ENCODE measurements around the gene STK32C.
"Not testable (repeated sequence)": the region's sequence is repeated elsewhere in the genome, so short reads cannot be mapped to it uniquely, and the experiment has no call there.

The STK32C gene

DNA sequence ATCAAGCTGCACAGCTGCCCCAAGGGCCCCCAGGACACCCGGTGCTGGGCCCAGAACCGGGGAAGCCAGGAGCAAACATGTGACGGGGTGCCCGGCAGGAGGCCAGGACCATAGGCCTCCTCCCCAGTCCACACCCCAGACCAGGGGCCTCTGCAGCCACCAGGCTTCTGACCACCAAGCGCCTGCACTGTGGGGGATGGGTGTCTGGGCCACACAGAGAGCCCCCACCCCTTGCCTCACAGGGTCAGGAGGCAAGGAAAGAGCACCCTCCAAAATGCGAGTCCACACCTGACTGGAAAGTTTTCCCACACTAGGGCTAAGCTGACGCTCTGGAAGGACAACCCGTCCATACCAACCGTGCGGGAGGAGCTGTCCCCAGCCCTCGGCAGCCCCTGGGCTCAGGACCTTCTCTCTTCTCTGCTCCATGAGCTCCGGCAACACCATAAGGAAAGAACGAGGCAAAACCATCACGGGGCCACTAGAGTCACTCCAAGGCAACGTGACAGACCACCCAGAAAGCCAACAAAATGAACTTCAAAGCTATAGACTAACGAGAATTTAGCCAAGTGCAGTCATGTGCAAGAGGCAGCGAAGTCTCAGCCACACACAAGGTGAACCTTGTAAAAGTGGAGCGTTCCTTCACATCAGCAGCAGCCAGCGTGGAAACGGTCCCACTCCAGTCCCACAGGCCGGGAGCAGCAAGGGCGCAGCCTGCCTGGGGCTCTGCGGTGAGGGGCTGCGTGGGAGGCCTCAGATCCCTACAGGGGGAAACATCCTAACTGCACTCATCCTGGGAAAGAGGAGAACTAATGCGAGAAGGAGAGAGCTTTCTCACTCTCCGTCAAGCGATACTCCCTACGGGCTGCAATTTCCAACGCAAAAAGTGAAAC lies 5.1 kb downstream of the STK32C start:
- no peak for DNase-seq (ENCODE audit: low spot score)
- no peak for FAIRE-seq

DNA sequence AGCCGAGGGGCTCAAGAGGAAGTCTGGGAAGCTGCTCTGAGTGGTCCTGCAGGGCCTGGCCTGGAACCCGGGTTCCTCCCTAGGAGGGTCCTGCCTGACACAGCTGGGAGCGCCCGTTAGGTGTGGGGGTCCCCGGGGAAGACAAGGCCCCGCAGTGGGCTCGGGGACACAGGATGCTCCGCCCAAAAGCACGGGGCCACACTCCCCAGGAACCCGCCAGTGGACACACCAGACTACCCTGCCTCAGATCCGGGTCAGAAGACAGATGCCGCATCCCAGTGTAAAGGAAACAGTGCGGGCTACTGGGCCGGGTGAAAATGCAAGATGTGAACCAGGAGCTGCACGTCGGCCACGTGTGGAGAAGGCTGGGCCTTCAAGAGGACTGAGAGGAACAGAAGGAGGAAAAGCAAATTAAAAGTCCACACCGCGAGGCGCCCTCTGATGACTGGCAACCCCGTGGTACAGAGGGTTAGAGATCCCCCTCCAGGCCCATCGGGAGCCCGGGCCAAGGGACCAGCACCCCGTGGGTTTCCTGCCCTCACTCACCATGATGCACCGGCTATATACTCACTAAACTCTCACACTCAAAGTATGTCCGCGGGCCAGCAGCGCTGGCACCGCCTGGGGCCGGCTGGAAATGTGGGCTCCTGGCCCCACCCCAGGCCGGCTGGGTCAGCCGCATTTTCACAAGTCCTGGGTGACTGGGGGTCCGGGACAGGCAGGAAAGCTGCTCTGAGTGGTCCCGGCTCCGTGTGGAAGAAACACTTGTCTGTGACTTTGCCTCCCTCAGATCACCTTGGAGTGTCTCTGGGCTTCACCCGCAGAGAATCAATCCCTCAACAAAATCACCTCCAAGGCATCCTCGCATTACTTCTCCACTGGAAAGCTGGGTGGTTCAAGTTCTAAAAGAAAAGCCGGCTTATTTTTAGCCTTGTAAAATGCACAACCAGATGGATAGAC lies 6.1 kb downstream of the STK32C start:
- no peak for FAIRE-seq

DNA sequence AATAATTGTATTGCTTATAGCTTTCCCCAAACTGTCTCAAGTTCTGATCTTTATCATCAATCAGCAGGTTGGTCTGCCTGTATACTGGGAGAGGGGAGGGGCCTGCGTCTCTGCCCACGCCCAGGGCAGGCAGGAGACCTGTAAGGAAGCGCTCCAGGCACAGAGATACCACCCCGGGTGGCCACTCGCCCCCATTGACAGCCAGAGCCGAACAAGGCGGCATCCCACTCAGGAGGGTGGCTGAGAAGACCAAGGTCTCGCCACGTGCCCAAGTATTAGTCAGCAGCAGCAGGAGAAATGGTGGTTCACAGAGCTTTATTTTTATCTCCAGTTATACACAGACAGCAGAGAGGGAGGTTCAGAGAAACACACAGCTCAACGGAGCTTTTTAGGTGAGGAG lies 7.2 kb downstream of the STK32C start:
- FAIRE-seq (no peak), DNase-seq (ENCODE audit: low spot score) (no peak)

More for the DNA sequence above, 6.1 kb downstream of the STK32C start:
- DNase-seq (ENCODE audit: low spot score), result no peak

DNA sequence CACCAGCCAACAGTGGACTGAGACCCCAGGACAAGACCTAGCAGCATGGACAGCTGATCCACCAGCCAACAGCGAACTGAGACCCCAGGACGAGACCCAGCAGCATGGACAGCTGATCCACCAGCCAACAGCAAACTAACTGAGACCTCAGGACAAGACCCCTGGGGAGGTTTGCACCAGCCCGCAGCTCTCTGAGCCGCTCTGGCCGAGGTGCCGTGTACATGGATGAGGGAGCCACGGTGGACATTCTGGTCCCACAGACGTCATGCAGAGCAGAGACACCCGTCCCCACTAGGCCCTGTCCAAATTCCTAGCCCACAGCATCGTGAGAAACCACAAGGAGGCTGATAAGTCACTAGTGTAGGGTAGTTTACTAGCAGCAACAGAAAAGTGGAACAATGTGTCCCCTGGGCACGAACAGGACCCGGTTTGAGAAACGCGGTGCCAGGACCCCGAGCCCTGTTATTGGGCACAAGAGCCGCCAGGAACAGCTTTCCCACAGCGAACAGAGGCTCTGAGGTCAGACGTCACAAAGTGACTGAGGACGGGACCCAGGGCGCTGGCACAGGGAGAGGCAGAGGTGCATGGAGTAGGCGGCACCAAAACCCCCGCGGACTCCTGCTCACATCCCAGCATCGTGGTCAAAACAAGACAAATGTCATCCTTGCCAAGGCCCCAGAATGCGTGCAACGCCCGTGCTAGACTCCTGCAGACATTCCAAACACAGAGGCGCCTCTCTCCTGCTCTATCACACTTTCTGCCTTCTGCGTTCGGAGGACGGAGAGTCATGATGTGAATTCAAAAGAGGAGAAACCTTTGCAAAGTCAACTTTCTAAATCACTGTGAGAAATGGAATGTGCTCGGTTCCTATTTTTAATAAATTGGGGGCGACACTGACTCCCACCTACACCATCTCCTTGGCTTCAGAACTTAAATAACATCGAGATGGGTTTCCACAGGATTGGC lies 8.1 kb downstream of the STK32C start:
- FAIRE-seq (no peak), DNase-seq (ENCODE audit: low spot score) (no peak)

DNA sequence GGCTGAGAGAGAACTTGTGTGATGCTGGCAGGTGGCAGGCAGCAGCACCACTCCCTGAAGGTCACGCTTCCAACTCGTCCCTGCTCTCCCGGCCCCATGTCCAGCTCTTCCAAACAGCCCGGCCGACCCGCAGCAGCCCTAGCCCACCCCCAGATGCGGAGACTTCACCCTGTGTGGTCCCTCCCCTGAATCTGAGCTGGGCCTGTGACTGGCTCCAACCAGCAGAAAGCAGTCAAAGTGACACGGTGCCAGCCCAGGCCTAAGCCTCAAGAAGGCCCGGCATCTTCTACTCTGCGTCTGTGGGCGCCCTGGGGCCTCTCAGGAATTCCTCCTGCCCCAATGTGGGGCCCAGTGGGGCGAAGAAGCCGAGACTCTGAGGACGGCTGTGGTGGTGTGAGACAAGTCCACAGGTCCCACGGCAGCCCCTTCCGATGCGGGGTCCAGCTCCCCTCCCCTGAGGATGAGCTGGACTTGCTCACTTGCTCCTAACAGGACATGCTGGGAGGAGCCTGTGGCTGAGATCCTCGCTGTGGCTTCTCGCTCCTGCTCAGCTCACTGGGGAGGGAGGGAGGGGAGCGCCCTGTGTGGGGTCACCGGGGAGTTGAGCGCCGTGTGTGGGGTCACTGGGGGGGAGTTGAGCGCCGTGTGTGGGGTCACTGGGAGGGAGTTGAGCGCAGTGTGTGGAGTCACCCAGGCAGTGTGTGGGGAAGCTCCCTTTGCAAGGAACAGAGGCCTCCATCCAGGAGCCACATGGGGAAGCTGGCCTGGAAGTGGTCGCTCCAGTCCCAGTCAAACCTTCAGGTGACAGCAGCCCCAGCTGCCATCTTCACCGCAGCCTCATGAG lies 9.5 kb downstream of the STK32C start:
- DNase-seq (ENCODE audit: low spot score), result no peak
- FAIRE-seq, result no peak

DNA sequence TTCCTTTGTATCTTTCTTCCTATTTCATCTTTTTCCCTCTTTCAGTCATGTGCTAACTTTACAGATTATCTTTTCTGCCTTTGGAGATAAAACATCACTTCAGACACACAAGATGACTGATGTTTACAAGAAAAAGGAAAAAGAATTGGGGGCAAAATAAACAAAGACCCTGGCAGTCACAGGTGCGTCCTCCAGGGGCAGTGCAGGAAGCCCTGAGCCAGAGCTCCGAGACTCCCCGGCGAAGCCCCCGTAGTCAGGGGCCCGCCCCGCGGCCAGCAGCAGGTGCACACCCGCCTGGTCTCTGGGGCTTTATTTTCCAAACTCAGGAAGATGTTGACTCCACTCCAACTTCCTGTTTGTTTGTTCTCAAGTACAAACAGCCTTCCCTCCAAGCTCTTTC lies 10.2 kb downstream of the STK32C start:
- DNase-seq (ENCODE audit: low spot score) (no peak), FAIRE-seq (no peak)

DNA sequence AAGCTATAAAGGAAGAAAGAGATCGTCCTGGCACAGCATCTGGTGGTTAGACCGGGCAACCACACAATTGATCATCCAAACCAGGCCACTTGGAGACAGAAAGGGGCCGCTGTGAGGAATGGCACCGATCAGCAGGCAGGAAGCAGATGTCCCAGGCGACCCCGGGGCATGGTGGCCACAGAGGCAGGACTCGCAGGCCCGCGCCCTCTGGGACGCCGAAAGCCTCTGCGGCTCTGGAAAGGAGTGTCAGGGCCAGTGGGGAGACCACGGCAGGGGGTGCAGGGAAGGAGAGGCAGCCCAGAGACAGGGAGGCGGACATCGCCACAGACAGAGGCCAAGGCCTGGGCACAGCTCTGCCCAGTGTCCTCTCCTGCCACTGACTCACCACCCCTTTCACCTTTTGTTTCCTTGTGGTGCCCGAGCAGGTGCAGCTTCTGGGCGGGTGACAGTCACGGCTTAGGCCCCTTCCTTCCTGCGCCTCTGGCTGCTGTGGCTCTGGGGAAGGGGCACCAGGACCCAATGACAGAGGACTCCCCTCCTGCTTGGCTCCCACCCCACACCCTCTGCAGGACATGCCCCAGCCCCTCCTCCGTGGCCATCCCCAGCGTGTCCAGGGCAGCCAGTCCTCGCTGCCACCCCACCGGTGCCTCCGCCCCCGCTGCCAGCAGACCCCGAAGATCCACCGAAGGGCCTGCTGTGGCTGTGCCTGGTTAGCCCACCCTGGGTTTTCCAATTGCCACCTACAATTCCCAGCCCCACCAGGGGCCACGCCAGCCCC lies 10.9 kb downstream of the STK32C start:
- FAIRE-seq, result no peak
- DNase-seq (ENCODE audit: low spot score), result no peak

DNA sequence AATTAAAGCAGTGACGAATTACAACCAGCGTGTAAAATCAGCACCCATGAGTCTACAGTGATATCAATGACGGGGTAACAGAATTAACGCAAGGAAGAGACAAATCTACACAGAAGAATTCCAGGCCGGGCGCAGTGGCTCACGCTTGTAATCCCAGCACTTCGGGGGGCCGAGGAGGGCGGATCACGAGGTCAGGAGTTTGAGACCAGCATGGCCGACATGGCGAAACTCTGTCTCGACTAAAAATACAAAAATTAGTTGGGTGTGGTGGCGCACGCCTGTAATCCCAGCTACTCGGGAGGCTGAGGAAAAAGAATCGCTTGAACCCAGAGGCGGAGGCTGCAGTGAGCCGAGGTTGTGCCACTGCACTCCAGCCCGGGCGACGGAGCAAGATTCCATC lies 12.3 kb downstream of the STK32C start:
- FAIRE-seq; DNase-seq (ENCODE audit: low spot score): not testable (repeated sequence)

DNA sequence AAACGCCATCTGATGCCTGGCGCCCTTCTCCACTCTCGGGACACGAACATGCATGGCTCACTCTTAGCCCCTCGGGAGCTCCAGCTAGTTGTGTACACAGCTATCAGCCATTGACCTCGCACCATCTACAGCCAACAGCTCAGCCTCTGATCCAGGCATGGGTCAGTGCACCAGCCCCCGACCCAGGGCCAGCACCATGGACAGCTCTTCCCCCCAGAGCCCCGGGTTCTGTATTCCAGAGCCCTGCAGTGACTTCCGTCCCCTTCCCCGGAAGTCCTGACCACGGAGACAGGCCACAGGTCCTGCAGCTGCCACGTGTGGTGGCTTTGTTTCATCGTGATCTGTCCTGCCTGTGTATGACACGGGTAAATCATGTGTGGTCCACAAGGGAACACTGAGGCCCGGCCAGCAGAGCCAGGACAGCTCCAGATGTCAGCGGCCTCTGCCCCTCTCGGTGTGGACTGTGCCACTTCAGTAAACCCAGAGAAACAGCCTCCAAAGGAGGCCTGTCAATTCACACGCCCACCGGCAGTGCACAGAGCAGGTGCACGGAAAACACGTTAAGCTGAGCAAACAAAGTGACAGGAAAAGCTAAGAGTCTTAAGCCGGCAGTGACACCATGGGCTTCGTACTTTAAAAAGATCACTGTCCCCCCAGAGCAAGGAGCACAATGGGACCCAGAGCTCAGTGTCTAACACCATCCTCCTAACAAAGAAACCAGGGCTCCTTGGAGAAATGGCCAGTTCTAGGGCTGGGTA lies 13.0 kb downstream of the STK32C start:
- DNase-seq (ENCODE audit: low spot score) (peak; percentile 28), FAIRE-seq (no peak)

DNA sequence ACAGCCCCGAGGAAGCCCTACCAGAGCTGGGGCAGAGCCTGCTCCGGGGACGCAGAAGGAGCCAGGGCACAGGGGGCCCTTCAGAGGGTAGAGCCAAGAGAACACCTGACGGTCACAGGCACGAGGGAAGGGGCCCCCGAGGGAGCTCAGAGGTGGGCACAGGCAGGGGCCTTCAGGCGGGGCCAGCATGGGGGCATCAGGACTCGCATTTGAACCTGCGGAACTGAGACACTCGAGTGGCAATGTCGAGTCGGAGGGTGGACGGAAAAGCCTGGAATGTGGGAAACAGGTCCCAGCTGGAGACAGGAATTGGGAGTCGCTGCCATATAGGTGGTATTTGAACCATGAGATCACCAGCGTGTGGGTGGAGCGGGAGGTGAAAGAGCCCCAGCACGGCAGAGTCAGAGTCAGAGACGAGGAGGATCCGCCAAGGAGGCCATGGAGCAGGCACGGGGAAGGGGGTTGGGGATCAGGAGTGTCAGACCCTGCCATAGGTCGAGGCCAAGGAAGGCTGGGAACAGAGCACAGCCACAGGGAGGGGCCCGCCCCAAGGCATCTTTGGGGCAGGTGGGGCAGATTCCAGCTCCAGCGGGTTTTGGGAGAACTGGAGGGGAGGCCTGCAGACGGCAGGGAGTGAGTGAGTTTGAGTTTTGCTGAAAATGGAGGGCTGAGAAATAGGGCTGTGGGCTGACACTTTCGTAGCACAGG lies 13.8 kb downstream of the STK32C start:
- FAIRE-seq (no peak), DNase-seq (ENCODE audit: low spot score) (no peak)

DNA sequence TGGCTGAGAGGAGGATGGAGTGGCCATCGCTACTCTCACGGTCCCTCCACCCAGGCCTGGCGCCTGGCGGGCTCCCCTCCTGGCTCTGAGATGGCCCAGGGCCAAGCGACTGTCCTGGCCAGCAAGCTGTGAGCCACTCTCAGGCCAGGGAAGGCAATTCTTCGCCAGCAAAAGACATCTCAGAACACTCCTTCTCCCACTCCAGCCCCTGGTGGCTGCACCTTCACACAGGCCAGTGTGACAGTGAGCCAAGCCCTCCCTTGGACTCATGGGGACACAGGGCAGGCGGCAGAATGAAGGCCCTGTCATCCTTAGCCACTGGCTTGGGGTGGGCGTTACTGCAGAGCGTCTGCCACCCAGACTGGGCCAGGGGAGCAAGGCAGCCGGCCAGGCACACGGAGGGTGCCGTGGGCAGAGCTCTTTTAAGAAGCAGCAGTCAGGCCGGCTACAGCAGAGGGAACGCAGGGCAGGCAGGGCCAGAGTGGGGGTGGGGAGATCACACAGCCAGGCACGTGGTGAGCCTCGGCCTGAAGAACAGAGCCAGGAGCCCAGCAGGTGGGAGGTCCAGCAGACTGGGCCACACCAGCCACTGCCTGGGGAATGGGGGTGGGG lies 14.4 kb downstream of the STK32C start:
- no peak for DNase-seq (ENCODE audit: low spot score)
- no peak for FAIRE-seq

DNA sequence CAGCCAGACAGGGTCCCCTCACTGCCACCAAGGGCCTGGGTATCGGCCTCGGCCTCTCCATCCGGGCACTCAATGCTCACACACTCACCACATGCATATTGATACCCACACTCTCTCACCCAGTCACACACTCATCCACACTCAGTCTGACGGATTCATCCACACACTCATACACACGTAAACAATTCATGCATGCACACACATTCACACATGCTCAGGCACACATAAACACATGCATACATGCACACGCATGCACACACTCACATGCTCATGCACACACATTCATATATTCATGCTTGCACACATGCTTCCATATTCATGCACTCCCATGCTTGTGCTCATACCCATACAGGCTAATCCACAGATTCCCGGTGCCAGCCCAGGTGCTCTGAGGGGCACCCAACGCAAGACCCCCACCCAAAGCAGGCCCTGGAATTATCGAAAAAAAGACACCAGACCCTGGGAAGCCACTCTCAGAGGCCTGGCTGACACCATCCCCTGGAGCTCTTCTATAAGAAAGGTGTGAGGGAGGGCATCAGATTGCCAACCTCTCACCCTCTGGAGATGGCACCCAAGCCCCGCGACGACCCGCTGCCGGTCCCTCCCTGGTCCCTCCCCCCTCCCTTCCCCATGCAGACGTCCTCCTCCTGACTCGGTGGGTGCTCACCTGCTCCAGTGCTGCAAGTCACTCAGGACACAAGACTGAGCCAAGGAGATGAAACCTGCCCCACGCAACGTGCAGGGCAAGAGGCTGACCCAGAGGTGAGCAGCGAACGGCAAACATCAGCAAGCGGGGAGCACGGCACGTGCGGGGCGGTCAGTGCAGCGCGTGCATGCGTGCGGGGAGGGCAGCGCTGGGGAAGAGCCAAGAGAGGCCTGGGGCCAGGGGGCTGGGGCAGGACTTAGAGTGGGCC lies 15.2 kb downstream of the STK32C start:
- DNase-seq (ENCODE audit: low spot score) (no peak), FAIRE-seq (peak; percentile 35)

DNA sequence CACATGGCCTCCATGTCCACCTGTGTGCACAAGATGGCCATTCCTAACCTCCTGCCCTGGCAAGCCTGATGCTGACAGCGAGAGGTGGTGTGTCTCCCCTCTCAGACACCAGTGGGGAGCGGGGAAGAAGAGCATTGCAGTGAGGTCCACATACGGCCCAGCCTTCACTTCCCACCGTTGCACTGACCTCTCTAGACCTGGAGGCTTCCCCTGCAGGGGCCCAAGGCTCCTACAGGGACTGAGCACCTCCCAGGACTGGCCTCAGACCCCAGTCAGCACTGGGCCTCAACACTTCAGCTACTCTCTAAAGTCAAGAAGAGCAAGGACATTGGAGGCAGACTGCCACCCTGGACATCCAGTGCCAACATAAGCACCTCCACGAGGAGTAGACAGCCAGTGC lies 15.9 kb downstream of the STK32C start:
- no peak for FAIRE-seq

DNA sequence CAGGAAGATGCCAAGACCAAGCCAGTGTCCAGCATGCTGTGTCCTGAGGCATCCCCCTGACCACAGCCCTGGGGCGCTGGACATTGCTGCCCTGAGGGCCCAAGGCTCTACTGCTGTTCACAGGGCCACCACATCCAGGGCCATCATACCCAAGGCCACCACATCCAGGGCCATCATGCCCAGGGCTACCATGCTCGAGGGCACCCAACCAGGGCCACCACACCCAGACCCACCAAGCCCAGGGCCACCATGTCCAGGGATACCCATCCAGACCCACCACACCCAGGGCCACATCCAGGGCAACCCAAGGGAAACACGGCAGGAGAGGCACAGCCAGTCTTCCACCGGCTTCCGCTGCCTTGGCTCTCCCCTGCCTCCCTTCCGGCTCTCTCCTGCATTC lies 17.1 kb downstream of the STK32C start:
- DNase-seq (ENCODE audit: low spot score), result no peak
- FAIRE-seq, result no peak

More for the DNA sequence above, 15.9 kb downstream of the STK32C start:
- DNase-seq (ENCODE audit: low spot score), result no peak

DNA sequence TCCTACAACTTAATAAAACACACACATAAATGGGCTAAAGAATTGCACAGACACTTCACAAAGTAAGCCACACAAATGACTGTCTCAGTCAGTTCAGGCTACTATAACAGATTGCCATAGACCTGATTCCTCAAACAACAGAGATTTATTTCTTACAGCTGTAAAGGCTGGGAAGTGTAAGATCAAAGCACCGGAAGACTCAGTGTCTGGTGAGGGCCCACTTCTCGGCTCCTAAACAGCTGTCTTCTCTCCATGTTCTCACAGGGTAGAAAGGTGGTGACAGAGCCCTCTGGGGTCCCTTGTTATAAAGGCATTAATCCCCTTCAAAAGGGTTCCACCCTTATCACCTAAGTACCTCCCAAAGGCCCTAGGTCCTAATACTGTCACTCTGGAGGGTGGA lies 18.3 kb downstream of the STK32C start:
- FAIRE-seq, result no peak
- no peak for DNase-seq (ENCODE audit: low spot score)

DNA sequence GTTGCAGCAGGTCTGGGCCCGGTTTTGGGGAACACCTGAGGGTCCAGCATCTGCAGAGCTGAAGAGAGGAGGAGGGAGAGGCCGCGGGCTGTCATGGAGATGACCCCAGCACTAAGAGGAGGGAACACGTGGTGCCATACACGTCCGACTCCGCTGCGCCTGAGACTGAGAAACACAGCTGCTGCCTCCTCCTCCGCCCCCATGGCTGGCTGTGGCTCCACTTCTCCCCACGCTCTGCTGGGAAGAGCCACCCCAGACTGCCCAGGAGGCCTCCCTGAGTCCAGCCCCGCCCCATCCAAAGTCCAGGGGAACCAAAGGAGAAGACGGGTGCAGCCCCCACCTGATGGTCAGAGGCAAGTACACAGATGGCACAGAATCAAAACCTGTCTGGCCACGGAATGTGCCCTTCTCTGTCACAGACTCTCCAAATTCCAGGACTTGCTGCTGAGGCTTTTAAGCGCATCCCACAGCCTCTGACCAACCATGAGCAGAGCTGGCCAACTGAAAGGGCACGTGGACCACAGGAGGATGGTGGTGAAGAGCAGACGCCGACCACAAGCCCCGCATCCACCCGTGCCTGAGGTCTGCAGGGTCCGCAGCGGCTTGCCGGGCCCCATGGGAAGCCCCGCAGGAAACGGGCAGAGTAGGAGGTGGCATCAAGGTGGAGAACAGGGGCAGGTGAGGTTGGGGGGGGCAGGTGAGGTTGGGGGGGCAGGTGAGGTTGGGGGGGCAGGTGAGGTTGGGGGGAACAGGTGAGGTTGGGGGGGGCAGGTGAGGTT lies 24.0 kb downstream of the STK32C start:
- DNase-seq (ENCODE audit: low spot score) (no peak), FAIRE-seq (no peak)
